Keratinocyte (primary cell): ENCODE measurements around the gene LYRM2. TPM values are rescaled to one million over a fixed set of nuclear protein-coding genes. Genes with fewer than 3 reads are reported as not detected.

Experiments
- DNase-seq: peaks from one replicate; pipeline ENCODE4 v3.0.0-alpha.2; 2011; ENCODE audit warnings: low read depth, missing footprints, low spot score
- FAIRE-seq: peaks from 2 replicates; lab custom pipeline; 2011; peaks lifted over from hg19 to GRCh38; lab: Jason Lieb, UNC
- H2AFZ ChIP-seq: 2 replicates; pipeline ENCODE4 v1.6.0; 2012; ENCODE audit warnings: low read length, control low read depth, inconsistent platforms; ENCODE audit not compliant: control insufficient read depth
- H3K27ac ChIP-seq: 2 replicates; pipeline ENCODE4 v1.5.1; 2011; ENCODE audit warnings: low read length; ENCODE audit not compliant: control insufficient read depth, insufficient read depth
- H3K27me3 ChIP-seq: 3 replicates; pipeline ENCODE4 v1.6.0; 2011; ENCODE audit warnings: low read length; ENCODE audit not compliant: control insufficient read depth, insufficient read depth; ENCODE audit errors: extremely low read depth
- H3K36me3 ChIP-seq, 2 experiments: 2 replicates in 1 of 2; 3 replicates in 1 of 2; pipeline ENCODE4 v1.5.1; 2011; ENCODE audit warnings: low read length in 2 of 2, mild to moderate bottlenecking in 1 of 2; ENCODE audit not compliant: control insufficient read depth in 2 of 2, insufficient read depth in 2 of 2; ENCODE audit errors: extremely low read depth in 1 of 2
- H3K4me1 ChIP-seq: 3 replicates; pipeline ENCODE4 v1.5.1; 2011; ENCODE audit warnings: low read length; ENCODE audit not compliant: control insufficient read depth, insufficient read depth; ENCODE audit errors: extremely low read depth
- H3K4me2 ChIP-seq: 3 replicates; pipeline ENCODE4 v1.6.0; 2011; ENCODE audit warnings: low read depth, low read length; ENCODE audit not compliant: control insufficient read depth, insufficient read depth; ENCODE audit errors: extremely low read depth
- H3K4me3 ChIP-seq, 3 experiments: fragments of 200-600 bp in 1 of 3; sonication (generic) in 1 of 3; 2 replicates in 2 of 3; 3 replicates in 1 of 3; pipeline ENCODE4 v1.5.1; 2011 to 2016; ENCODE audit warnings: low read length in 3 of 3, mild to moderate bottlenecking in 3 of 3, control low read depth in 2 of 3, inconsistent platforms in 1 of 3, low read depth in 1 of 3, mixed read lengths in 1 of 3, mixed run types in 1 of 3, moderate library complexity in 1 of 3; ENCODE audit not compliant: control insufficient read depth in 2 of 3, insufficient read depth in 2 of 3; ENCODE audit errors: extremely low read depth in 1 of 3
- H3K79me2 ChIP-seq: 2 replicates; pipeline ENCODE4 v1.6.0; 2012; ENCODE audit warnings: low read length; ENCODE audit not compliant: control insufficient read depth, insufficient read depth
- H3K9ac ChIP-seq: 3 replicates; pipeline ENCODE4 v1.6.0; 2011; ENCODE audit warnings: low read length; ENCODE audit not compliant: control insufficient read depth, insufficient read depth; ENCODE audit errors: extremely low read depth
- H3K9me1 ChIP-seq: 3 replicates; pipeline ENCODE4 v1.6.0; 2011; ENCODE audit warnings: low read length; ENCODE audit not compliant: control insufficient read depth, insufficient read depth; ENCODE audit errors: extremely low read depth
- H3K9me3 ChIP-seq: 2 replicates; pipeline ENCODE4 v1.5.1; 2012; ENCODE audit warnings: low read depth, low read length; ENCODE audit not compliant: control insufficient read depth
- H4K20me1 ChIP-seq: 3 replicates; pipeline ENCODE4 v1.6.0; 2011; ENCODE audit warnings: low read length; ENCODE audit not compliant: control insufficient read depth, insufficient read depth; ENCODE audit errors: extremely low read depth
- CTCF ChIP-seq, 3 experiments: IDR thresholded peaks in 1 of 3; conservative IDR thresholded peaks in 1 of 3; optimal IDR thresholded peaks in 1 of 3; 2 replicates in 2 of 3; 3 replicates in 1 of 3; pipeline versions ENCODE3 to v1.5.1; 2011; ENCODE audit warnings: low read length in 3 of 3, mild to moderate bottlenecking in 3 of 3, moderate library complexity in 2 of 3, control low read depth in 1 of 3, inconsistent platforms in 1 of 3; ENCODE audit not compliant: insufficient read depth in 2 of 3; ENCODE audit errors: extremely low read depth in 1 of 3
- EZH2 ChIP-seq: IDR thresholded peaks from one replicate; pipeline ENCODE4 v1.6.1; 2012; ENCODE audit warnings: inconsistent platforms, mild to moderate bottlenecking, low read length, moderate library complexity
- dilution Hi-C: fragments of 300-500 bp; cut with MboI; formaldehyde crosslinking; loops from one replicate; pipeline ENCODE4 v1.7.0; 2020; ENCODE audit warnings: low sequenced_read_pairs; ENCODE audit not compliant: extremely low pct_ligation_motif_present
- polyA plus RNA-seq, 5 experiments: library from polyadenylated mRNA; depleted of rRNA in 3 of 5; stranded (reverse) in 3 of 5; stranded (forward) in 1 of 5; unstranded in 1 of 5; fragments of >200 nt; gene quantifications; 1 replicate in 1 of 5; 2 replicates in 3 of 5; 3 replicates in 1 of 5; pipeline versions ENCODE4 v1.2.1 to v1.2.3, GENCODE V29; 2011 to 2012; ENCODE audit warnings: missing spikeins in 2 of 5, low read depth in 1 of 5, low replicate concordance in 1 of 5

The LYRM2 gene
- polyA plus RNA-seq, 1 donor (not counting 4 experiments of a cell fraction or from before 2014, with no cell fraction given) = 43.0 TPM

GRCh38 chr6:89678531-89678930 is 40.0 kb upstream of the LYRM2 start:
- peaks cover 41 to 60% of the 10 kb centered on the region in 2 experiments for H3K36me3 ChIP-seq

GRCh38 chr6:89675949-89676748 is 37.6 kb upstream of the LYRM2 start:
- dilution Hi-C loops = no loop called here
- H3K79me2 ChIP-seq = no peaks in the 10 kb centered on the region
- H3K4me3 ChIP-seq = no peak overlapping the region
- no peaks in the 10 kb centered on the region for H3K9me3 ChIP-seq
- TF ChIP-seq EZH2 (no peak), CTCF (optimal IDR thresholded peaks at IDR 0.05 in 1 of 3, IDR thresholded peaks at IDR 0.05 in 1 of 3, conservative IDR thresholded peaks at IDR 0.05 in 1 of 3; ENCODE audit: extremely low read depth in 1 of 3, insufficient read depth in 2 of 3, low read length in 3 of 3) (no peak)
- H4K20me1 ChIP-seq = no peaks in the 10 kb centered on the region
- H3K9ac ChIP-seq = no peak overlapping the region
- H2AFZ ChIP-seq = no peak overlapping the region
- FAIRE-seq = no peak
- H3K9me1 ChIP-seq = no peaks in the 10 kb centered on the region
- H3K4me1 ChIP-seq = no peaks in the 10 kb centered on the region
- H3K36me3 ChIP-seq = peaks cover 43 to 58% of the 10 kb centered on the region in 2 experiments
- no peak for DNase-seq
- no peak overlapping the region for H3K27ac ChIP-seq
- no peaks in the 10 kb centered on the region for H3K27me3 ChIP-seq
- no peak overlapping the region for H3K4me2 ChIP-seq

More at GRCh38 chr6:89678531-89678930, 40.0 kb upstream of the LYRM2 start:
- no peak overlapping the region for H2AFZ ChIP-seq
- no peak overlapping the region for H3K27ac ChIP-seq
- dilution Hi-C loops = no loop called here
- TF ChIP-seq EZH2 (no peak), CTCF (optimal IDR thresholded peaks at IDR 0.05 in 1 of 3, IDR thresholded peaks at IDR 0.05 in 1 of 3, conservative IDR thresholded peaks at IDR 0.05 in 1 of 3; ENCODE audit: extremely low read depth in 1 of 3, insufficient read depth in 2 of 3, low read length in 3 of 3) (no peak)
- H3K4me2 ChIP-seq = no peak overlapping the region
- no peaks in the 10 kb centered on the region for H3K79me2 ChIP-seq
- no peak overlapping the region for H3K4me3 ChIP-seq
- DNase-seq (no peak), FAIRE-seq (no peak)
- H4K20me1 ChIP-seq = no peaks in the 10 kb centered on the region
- no peaks in the 10 kb centered on the region for H3K27me3 ChIP-seq
- H3K9me1 ChIP-seq = no peaks in the 10 kb centered on the region
- H3K9me3 ChIP-seq = no peaks in the 10 kb centered on the region
- H3K4me1 ChIP-seq = no peaks in the 10 kb centered on the region
- no peak overlapping the region for H3K9ac ChIP-seq
